ENCODE results near the gene ATP5IF1.

DNA sequence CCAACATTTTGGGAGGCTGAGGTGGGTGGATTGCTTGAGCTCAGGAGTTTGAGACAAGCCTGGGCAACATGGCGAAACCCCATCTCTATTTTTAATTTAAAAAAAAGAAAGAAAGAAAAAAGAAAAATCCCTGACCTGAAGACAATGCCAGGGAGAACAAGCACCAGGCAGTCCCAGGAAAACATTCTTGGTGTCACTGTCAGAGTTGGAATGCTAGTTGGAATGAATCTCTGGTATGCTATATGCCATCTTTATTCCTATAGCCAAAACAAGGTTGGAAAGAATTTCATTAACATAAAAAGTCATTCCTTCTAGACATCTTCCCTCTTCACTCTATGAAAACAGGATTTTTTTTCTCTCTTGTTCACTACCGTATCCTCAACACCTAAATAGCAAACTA lies 5.9 kb upstream of the ATP5IF1 start:
- TF ChIP-seq, protein P1, sequence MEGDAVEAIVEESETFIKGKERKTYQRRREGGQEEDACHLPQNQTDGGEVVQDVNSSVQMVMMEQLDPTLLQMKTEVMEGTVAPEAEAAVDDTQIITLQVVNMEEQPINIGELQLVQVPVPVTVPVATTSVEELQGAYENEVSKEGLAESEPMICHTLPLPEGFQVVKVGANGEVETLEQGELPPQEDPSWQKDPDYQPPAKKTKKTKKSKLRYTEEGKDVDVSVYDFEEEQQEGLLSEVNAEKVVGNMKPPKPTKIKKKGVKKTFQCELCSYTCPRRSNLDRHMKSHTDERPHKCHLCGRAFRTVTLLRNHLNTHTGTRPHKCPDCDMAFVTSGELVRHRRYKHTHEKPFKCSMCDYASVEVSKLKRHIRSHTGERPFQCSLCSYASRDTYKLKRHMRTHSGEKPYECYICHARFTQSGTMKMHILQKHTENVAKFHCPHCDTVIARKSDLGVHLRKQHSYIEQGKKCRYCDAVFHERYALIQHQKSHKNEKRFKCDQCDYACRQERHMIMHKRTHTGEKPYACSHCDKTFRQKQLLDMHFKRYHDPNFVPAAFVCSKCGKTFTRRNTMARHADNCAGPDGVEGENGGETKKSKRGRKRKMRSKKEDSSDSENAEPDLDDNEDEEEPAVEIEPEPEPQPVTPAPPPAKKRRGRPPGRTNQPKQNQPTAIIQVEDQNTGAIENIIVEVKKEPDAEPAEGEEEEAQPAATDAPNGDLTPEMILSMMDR (conservative IDR thresholded peaks at IDR 0.05; ENCODE audit: low read length) = no peak
- TF ChIP-seq EZH2phosphoT487 (IDR thresholded peaks at IDR 0.05; ENCODE audit: borderline replicate concordance, low read depth, low read length) = no peak
